HEK293T (cell line): ENCODE results near the gene MERTK.

ENCODE experiments used
- BHLHE40 ChIP-seq: fragments of 450-650 bp; IDR thresholded peaks from 2 replicates; pipeline ENCODE4 v1.6.1; 2016; ENCODE audit warnings: mild to moderate bottlenecking, moderate library complexity, borderline replicate concordance
- HDGF ChIP-seq: fragments of 450-650 bp; IDR thresholded peaks from 2 replicates; pipeline ENCODE4 v1.6.1; 2017; ENCODE audit warnings: antibody characterized with exemption, borderline replicate concordance
- SP1 ChIP-seq: fragments of 450-650 bp; IDR thresholded peaks from 2 replicates; pipeline ENCODE4 v1.6.1; 2017
- TARDBP ChIP-seq: fragments of 450-650 bp; IDR thresholded peaks from 2 replicates; pipeline ENCODE4 v1.6.1; 2016
- ZNF384 ChIP-seq: fragments of 450-650 bp; IDR thresholded peaks from 2 replicates; pipeline ENCODE4 v1.6.1; 2016

DNA sequence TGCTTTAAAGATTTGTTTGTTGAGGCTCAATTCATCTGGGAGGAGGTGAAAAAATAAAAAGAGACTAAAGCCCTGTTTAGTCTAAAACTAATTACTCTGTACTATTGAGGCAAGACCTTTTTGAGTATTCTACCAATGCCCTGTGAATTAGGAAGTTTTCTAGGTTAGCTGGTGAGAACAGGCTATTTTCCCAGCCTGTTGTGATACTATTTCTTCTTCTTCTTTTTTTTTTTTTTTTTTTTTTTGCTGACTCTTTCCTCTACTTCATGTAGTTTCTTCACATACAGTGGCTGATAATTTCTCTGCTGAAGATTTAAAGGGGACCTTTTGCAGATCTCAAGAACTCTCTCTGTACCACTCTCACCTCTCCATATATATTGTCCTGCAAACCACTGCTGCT is 147.8 kb downstream of the MERTK start:
- TF ChIP-seq SP1 (no peak), ZNF384 (no peak), HDGF (no peak), BHLHE40 (no peak), TARDBP (no peak)
